Measurements from ENCODE around the gene COX6A2.

The COX6A2 gene

GRCh38 chr16:31393056-31393455 is 35.1 kb downstream of the COX6A2 start, which contains the start of gene ITGAD:
TSS of gene ITGAD (plus strand) at chr16:31393335. CDS start at chr16:31393361, 26 bp downstream.
- no peaks in the 10 kb centered on the region for H3K9me3 ChIP-seq (ENCODE audit: control insufficient read depth, insufficient read depth, low read length)
- no peaks in the 10 kb centered on the region for H3K27me3 ChIP-seq (ENCODE audit: control insufficient read depth, insufficient read depth, low read length)
- H3K4me1 ChIP-seq (ENCODE audit: control insufficient read depth, insufficient read depth, low read length), result no peaks in the 10 kb centered on the region; the same call in 1 of the 2 replicates
- no peaks in the 10 kb centered on the region for H3K36me3 ChIP-seq (ENCODE audit: control insufficient read depth, insufficient read depth, low read length)
- no peak for DNase-seq (ENCODE audit: low read depth, low spot score)
- H3K27ac ChIP-seq (ENCODE audit: low read length), result no peak within 1 kb of the TSS
- no CpG with 5 or more reads among the region's 5 CpGs for WGBS (ENCODE audit: insufficient coverage, insufficient read length)
- no peak within 1 kb of the TSS for H3K4me3 ChIP-seq (ENCODE audit: low read length)

DNA sequence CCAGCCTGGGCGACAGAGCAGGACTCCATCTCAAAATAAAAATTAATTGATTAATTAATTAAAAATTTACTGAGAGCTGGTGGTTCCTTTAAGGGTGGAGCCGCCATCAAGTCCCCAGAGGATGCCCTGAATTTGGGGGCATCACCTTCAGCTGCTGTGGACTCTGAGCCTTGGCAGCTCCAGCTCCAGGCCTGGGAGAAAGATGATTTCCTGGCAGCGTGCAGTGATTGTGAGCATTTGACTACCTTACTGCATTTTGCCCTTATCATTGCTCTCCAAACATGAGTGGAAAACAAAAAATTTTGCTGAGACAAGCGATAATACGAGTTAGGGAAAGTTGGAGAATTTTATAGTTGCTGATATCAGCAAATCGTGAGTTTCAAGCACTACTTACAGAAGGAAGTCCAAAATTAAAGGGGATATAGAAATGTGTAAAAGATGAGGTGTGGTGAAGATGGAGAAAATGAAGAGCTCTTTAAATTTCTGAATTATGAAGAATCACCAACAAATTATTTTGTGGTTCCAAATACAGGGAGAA is 37.6 kb downstream of the COX6A2 start:
- H3K27ac ChIP-seq (ENCODE audit: low read length), result no peak overlapping the region
- H3K27me3 ChIP-seq (ENCODE audit: control insufficient read depth, insufficient read depth, low read length), result no peaks in the 10 kb centered on the region
- no peaks in the 10 kb centered on the region; the same call in 1 of the 2 replicates for H3K4me1 ChIP-seq (ENCODE audit: control insufficient read depth, insufficient read depth, low read length)
- H3K9me3 ChIP-seq (ENCODE audit: control insufficient read depth, insufficient read depth, low read length), result no peaks in the 10 kb centered on the region
- no peaks in the 10 kb centered on the region for H3K36me3 ChIP-seq (ENCODE audit: control insufficient read depth, insufficient read depth, low read length)
- 100% methylated on average over 1 of the region's 6 CpGs for WGBS (ENCODE audit: insufficient coverage, insufficient read length)
- H3K4me3 ChIP-seq (ENCODE audit: low read length), result no peak overlapping the region
- DNase-seq (ENCODE audit: low read depth, low spot score), result no peak

GRCh38 chr16:31388535-31388934 is 39.6 kb downstream of the COX6A2 start:
- Histone ChIP-seq H3K9me3 (ENCODE audit: control insufficient read depth, insufficient read depth, low read length) (no peaks in the 10 kb centered on the region), H3K27me3 (ENCODE audit: control insufficient read depth, insufficient read depth, low read length) (no peaks in the 10 kb centered on the region; the same call in 1 of the 2 replicates), H3K4me1 (ENCODE audit: control insufficient read depth, insufficient read depth, low read length) (no peaks in the 10 kb centered on the region; the same call in 1 of the 2 replicates), H3K36me3 (ENCODE audit: control insufficient read depth, insufficient read depth, low read length) (no peaks in the 10 kb centered on the region), H3K4me3 (ENCODE audit: low read length) (no peak overlapping the region), H3K27ac (ENCODE audit: low read length) (no peak overlapping the region)
- no CpG with 5 or more reads among the region's 2 CpGs for WGBS (ENCODE audit: insufficient coverage, insufficient read length)
- no peak for DNase-seq (ENCODE audit: low read depth, low spot score)

- H3K4me3 ChIP-seq (ENCODE audit: low read length), result no peak overlapping the region
- no CpG with 5 or more reads among the region's 6 CpGs for WGBS (ENCODE audit: insufficient coverage, insufficient read length)
- no peak overlapping the region for H3K27ac ChIP-seq (ENCODE audit: low read length)
- no peaks in the 10 kb centered on the region for H3K36me3 ChIP-seq (ENCODE audit: control insufficient read depth, insufficient read depth, low read length)
- no peaks in the 10 kb centered on the region; the same call in 1 of the 2 replicates for H3K27me3 ChIP-seq (ENCODE audit: control insufficient read depth, insufficient read depth, low read length)
- no peaks in the 10 kb centered on the region for H3K9me3 ChIP-seq (ENCODE audit: control insufficient read depth, insufficient read depth, low read length)
- no peak for DNase-seq (ENCODE audit: low read depth, low spot score)
- no peaks in the 10 kb centered on the region for H3K4me1 ChIP-seq (ENCODE audit: control insufficient read depth, insufficient read depth, low read length)
Measured at GRCh38 chr16:31386157-31386984, 41.8 kb downstream of the COX6A2 start.

DNA sequence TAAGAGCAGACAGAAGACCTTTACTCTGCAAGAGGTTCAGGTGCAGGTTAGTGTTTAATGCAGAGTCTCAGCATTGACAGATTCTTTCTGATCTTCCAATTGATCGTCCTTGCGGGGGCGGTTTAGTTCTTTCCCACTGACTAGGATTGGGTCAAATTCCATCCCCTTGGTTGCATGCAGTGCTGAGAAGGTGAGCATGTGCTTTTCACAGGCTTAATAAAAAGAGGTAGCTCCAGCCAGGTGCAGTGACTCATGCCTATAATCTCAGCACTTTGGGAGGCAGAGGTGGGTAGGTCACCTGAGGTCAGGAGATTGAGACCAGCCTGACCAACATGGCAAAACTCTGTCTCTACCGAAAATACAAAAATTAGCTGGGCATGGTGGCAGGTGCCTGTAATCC is 42.5 kb downstream of the COX6A2 start:
- no peak overlapping the region for H3K27ac ChIP-seq (ENCODE audit: low read length)
- WGBS (ENCODE audit: insufficient coverage, insufficient read length), result no CpG with 5 or more reads among the region's 4 CpGs
- H3K4me3 ChIP-seq (ENCODE audit: low read length), result no peak overlapping the region

DNA sequence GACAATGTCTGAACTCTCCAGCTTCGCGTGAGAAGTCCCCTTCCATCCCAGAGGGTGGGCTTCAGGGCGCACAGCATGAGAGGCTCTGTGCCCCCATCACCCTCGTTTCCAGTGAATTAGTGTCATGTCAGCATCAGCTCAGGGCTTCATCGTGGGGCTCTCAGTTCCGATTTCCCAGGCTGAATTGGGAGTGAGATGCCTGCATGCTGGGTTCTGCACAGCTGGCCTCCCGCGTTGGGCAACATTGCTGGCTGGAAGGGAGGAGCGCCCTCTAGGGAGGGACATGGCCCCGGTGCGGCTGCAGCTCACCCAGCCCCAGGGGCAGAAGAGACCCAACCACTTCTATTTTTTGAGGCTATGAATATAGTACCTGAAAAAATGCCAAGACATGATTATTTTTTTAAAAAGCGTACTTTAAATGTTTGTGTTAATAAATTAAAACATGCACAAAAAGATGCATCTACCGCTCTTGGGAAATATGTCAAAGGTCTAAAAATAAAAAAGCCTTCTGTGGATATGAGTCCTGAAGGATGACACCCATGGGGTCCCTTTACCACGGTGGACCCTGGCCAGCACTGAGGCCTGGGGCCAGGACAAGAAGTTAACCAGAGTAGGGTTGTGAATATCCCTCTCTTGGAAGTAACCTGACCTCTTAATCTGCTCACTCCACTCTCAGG is 45.5 kb downstream of the COX6A2 start:
- Histone ChIP-seq H3K36me3 (ENCODE audit: control insufficient read depth, insufficient read depth, low read length) (no peaks in the 10 kb centered on the region), H3K27me3 (ENCODE audit: control insufficient read depth, insufficient read depth, low read length) (no peaks in the 10 kb centered on the region; the same call in 1 of the 2 replicates), H3K27ac (ENCODE audit: low read length) (no peak overlapping the region), H3K4me3 (ENCODE audit: low read length) (no peak overlapping the region), H3K4me1 (ENCODE audit: control insufficient read depth, insufficient read depth, low read length) (no peaks in the 10 kb centered on the region; the same call in 1 of the 2 replicates), H3K9me3 (ENCODE audit: control insufficient read depth, insufficient read depth, low read length) (no peaks in the 10 kb centered on the region)
- no CpG with 5 or more reads among the region's 14 CpGs for WGBS (ENCODE audit: insufficient coverage, insufficient read length)
- DNase-seq (ENCODE audit: low read depth, low spot score), result peak; percentile 27

More for the DNA sequence above, 42.5 kb downstream of the COX6A2 start:
- Histone ChIP-seq H3K27me3 (ENCODE audit: control insufficient read depth, insufficient read depth, low read length) (no peaks in the 10 kb centered on the region; the same call in 1 of the 2 replicates), H3K9me3 (ENCODE audit: control insufficient read depth, insufficient read depth, low read length) (no peaks in the 10 kb centered on the region), H3K4me1 (ENCODE audit: control insufficient read depth, insufficient read depth, low read length) (no peaks in the 10 kb centered on the region), H3K36me3 (ENCODE audit: control insufficient read depth, insufficient read depth, low read length) (no peaks in the 10 kb centered on the region)
- no peak for DNase-seq (ENCODE audit: low read depth, low spot score)

DNA sequence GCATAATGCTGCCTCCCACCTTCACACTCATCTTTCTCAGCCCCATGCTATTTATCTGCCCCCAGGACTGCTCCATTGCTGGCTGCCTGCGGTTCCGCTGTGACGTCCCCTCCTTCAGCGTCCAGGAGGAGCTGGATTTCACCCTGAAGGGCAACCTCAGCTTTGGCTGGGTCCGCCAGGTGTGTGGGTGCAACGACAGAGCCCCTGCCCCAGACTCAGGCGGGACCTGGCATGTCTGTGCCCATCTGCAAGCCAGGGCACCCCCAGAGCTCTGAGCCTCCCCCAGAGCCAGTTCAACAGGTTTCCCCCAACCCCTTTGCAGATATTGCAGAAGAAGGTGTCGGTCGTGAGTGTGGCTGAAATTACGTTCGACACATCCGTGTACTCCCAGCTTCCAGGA is 48.0 kb downstream of the COX6A2 start:
- no peaks in the 10 kb centered on the region for H3K27me3 ChIP-seq (ENCODE audit: control insufficient read depth, insufficient read depth, low read length)
- H3K27ac ChIP-seq (ENCODE audit: low read length), result no peak overlapping the region
- H3K9me3 ChIP-seq (ENCODE audit: control insufficient read depth, insufficient read depth, low read length), result no peaks in the 10 kb centered on the region
- WGBS (ENCODE audit: insufficient coverage, insufficient read length), result no CpG with 5 or more reads among the region's 12 CpGs
- no peaks in the 10 kb centered on the region; the same call in 1 of the 2 replicates for H3K4me1 ChIP-seq (ENCODE audit: control insufficient read depth, insufficient read depth, low read length)
- DNase-seq (ENCODE audit: low read depth, low spot score), result no peak
- no peaks in the 10 kb centered on the region for H3K36me3 ChIP-seq (ENCODE audit: control insufficient read depth, insufficient read depth, low read length)
- H3K4me3 ChIP-seq (ENCODE audit: low read length), result no peak overlapping the region

Measured in iPS DF 6.9 (cell line).